Measurements from ENCODE around the gene YPEL5.
"Not testable (repeated sequence)": the region's sequence is repeated elsewhere in the genome, so short reads cannot be mapped to it uniquely, and the experiment has no call there.

Gene YPEL5

GRCh38 chr2:30139131-30139870 lies 7.5 kb upstream of the YPEL5 start:
- DNase-seq = no peak

DNA sequence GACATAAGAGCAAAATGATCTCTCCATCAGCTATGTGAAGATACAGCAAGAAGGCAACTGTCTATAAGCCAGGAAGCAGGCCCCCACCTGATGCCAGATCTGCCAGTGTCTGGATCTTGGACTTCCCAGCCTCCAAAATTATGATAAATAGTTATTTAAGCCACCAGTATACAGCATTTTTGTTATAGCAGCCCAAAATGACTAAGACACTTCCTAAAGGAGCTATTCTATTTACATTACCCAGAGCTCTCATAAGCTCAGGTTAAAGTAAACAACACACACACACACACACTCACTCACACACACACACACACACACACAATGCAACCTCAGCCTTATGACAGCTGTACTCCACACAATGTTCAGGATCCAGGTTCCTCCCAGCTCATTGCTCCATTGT lies 5.7 kb upstream of the YPEL5 start:
- DNase-seq = no peak

- no peak for DNase-seq
Measured at GRCh38 chr2:30144260-30144659, 2.5 kb upstream of the YPEL5 start.

DNA sequence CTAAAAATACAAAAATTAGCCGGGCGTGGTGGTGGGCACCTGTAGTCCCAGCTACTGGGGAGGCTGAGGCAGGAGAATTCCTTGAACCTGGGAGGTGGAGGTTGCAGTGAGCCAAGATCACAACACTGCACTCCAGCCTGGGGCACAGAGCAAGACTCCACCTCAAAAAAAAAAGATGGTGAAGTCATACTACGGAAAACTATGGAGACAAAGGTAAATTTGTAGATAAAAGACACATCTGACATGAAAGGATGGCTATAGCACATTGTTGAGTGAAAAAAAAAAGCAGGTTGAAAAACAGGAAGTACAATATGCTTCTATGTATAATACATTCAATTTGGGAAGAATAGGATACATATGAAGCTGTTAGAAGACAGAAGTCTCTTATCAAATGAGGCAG lies 1.9 kb upstream of the YPEL5 start:
- DNase-seq = not testable (repeated sequence)

- DNase-seq = no peak
Measured at GRCh38 chr2:30145826-30146336, 926 bp upstream of the YPEL5 start.

- DNase-seq = no peak
Measured at GRCh38 chr2:30147196-30147714, 448 bp downstream of the YPEL5 start.

GRCh38 chr2:30147715-30148610 lies 1.2 kb downstream of the YPEL5 start:
- DNase-seq = peak; percentile 93

DNA sequence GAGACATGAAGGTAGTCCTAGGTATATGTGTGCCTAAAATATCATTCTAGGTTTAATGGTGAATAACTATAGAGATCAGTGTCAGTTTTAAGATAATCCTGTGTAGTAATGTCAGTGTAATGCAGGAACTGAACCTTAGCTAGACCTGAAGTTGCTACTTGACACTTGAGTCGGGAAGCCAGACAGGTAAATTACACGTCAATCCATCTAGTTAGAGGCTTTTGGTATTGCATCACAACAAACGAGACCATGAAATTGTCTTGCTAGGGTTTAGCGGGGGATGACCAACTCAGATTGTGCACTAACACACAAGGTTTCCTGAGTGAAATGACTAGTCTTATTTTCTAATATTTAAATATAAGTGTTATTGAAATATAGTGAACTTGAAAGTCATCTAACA lies 2.0 kb downstream of the YPEL5 start:
- no peak for DNase-seq

DNA sequence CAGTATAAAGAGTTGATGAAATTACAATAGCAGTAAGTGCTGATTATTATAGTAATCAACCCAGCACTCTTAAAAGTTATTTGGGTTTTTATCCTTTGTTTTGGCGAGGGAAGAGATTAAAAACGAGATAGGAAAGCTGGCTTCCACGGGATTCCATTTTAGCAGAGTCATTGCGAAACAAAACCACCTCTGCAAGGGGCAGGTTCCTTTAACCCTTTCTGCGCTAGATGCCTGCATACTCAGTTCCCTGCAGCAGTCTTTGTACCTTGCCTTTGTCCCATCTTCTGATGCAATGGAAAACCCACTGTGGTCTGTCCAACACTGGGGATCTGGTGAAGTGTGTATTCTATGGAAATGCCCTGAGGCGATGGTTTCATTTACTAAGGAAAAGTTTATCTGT lies 2.7 kb downstream of the YPEL5 start:
- no peak for DNase-seq

DNA sequence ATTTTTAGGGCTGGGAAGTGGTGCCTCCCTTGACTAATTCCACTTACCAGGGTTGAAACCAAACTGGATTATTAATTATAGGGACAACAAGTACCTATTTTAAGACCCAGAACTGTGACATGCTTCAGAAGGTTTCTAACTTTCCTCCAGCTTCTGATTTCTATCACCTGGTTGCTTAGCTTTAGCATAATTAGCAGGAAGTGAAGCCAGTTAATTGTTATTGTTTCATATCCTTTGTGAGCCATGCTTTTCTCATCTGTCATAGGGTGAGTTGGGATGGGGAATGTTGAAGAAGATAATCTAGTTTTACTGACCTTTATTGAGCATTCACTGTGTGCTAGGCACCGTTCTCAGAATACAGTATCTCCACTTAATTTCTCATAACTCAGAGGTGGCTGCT lies 3.2 kb downstream of the YPEL5 start:
- no peak for DNase-seq

- DNase-seq = no peak
Measured at GRCh38 chr2:30150786-30151185, 4.0 kb downstream of the YPEL5 start.

DNA sequence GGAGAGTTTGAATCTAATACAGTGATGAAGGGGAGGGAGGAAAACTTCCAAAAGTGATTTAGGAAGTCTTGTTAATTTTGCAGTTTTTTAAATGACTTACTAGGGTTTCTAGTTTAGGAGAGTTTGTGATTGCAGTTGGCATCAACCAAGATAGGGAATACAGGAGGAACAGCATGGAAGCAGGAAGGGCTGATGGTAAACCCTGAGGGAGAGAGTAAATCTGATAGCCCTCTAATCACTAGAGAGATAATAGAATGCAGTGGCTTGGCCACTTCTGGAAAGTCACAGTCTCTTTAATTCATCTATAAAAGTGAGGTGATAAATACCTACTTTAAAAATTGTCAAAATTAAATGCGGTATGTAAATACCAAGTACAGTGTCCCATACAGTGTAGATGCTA lies 5.6 kb downstream of the YPEL5 start:
- no peak for DNase-seq

DNA sequence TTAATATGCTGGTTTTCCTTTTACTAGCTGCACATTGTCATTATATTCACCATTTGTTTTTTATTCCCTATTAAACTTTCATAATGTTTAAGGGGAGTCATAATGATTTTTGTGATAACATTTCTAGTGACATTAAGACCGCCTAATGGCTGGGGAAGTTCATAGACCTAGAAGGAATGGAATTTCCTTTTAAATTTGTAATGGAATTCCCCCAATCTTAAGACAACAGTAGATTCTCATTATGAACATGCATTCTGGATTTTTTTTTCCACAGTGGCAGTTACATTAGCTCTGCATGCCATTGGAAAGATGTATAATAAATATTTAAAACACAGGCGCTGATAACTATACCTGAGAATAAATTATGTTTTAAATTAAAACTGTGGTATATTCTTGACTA lies 8.4 kb downstream of the YPEL5 start:
- no peak for DNase-seq

DNA sequence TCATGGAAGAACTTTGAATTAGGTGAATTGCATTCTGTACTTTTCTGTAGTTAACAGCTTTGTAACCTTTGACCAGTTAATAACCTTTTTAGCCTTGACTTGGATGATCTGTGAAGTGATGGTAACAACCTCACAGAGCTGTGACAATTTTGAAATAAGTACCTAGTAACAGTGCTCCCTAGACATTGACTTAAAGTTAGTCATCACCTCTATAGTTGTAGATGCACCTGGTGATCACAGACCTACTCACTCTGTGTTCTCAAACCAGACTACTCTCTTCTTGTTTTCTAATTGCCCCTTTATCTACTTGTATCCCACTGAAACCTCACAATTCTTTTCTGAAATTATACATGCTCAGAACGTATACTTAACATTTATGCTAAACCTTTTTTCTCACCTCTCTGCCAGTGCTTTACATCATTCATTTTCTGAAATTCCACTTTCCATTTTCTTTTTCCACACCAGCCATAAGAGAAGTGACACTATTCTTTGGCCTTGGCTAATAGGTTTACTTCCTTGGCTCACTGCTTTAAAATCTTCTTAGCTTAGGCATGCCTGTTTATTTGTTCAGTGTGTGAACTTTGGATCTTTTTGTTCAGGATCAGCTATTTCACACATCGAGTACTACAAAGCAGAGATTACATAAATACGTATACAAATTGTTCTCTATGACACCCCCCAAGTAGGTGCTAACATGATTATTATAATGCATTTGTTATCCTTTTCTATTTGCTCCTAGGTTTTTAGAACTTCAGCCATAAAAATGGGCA lies 9.3 kb downstream of the YPEL5 start:
- no peak for DNase-seq

GRCh38 chr2:30157616-30158015 lies 10.8 kb downstream of the YPEL5 start:
- no peak for DNase-seq

GRCh38 chr2:30159766-30160165 lies 13.0 kb downstream of the YPEL5 start:
- no peak for DNase-seq

DNA sequence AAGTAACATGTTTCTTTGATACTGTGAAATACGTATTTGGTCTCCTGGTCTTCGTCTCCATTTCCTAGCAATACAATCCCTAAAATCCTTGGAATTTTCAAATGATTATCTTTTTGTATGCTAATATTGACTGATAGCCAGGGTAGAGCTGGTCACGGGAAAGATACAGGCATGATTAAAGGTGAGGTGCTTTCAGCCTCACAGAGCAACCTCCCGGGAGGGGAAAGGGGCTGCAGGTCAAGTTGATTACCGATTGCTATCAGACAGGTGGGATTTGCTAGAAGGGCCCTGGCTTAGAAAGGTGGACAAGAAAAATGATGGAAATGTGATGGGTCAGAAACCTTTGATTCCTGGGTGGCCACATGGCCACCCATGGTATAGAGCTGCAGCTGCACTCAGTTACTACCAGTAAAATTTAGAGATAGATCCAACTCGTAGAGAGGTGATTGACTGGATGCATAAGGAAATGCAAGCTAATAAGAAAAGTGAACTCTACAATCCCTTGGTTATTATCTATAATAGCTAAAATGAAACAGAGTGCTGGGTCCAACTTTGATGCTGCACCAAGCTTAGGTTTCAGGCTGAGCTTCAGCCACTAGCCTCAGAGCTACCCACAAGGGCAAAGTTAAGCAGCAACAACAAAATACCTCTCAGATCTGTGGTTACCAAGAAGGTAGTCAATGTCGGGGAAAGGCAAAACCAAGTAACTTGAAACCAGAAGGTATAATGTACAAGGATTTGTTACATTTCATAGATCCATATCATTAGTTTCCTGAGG lies 15.3 kb downstream of the YPEL5 start:
- DNase-seq = no peak

GRCh38 chr2:30162806-30163205 lies 16.0 kb downstream of the YPEL5 start:
- no peak for DNase-seq

GRCh38 chr2:30164131-30164925 lies 17.5 kb downstream of the YPEL5 start:
- no peak for DNase-seq

GRCh38 chr2:30165050-30165520 lies 18.3 kb downstream of the YPEL5 start:
- peak; percentile 92 for DNase-seq

GRCh38 chr2:30165617-30166016 lies 18.8 kb downstream of the YPEL5 start:
- no peak for DNase-seq

Measured in eye (tissue), 1 donor.